ENCODE data around the gene PLEKHG1. TPM values are rescaled to one million over a fixed set of nuclear protein-coding genes. Genes with fewer than 3 reads are reported as not detected.

PLEKHG1 gene
- 2.2 and 2.6 TPM in 2 replicates for polyA plus RNA-seq
- polyA minus RNA-seq = 8.0 and 14.7 TPM in 2 replicates

DNA sequence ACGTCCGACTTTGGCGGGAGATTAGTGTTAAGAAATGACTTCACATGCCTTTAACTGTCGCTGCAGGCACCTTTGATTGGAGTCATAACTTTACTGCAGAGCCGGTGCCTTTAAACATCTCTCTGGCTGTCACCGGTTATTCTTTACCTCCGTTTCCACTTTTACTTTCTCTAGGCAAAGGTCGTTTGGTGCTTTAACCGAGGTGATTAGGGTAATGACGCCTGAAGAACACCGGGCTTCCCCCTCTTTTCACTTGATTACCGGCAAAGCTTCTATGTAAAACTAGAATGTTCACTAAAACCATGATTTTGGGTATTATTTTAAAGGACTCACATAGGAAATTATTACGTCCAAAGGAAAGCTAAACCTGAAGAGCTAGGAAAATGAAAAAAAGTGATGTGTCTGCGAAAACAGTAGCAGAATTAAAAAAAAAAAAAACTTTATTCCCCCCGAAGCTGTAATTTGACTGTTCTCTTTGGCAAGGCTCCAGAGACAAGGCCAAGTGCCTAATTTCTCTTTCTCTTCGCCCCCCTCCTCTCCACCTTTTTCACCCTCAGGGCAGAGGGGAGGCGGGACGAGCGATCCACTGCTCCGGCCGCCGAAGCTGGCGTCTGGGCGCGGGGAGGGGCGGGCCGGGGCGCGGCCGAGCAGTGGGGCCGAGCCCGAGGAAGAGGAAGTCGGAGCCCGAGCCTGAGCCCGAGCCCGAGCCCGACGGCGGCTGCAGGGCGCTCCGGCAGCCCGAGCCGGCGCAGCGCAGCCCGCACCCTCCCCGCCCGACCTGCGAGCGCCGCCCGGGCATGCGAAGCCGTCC, at the start of gene PLEKHG1:
PLEKHG1 (plus strand) TSS at position 687 of the 811 bp plus-strand sequence. CDS start 133,797 bp downstream, outside the sequence.
- Histone ChIP-seq H3K4me2 (ENCODE audit: low read length) (peak within 1 kb of the TSS; percentile 64), H2AFZ (ENCODE audit: low read depth, low read length) (peak within 1 kb of the TSS; percentile 97), H3K9me2 (ENCODE audit: insufficient read depth, low read length) (no peaks in the 10 kb centered on the region), H3K27ac (ENCODE audit: low read length) (peak within 1 kb of the TSS; percentile 93), H3K9me3 (ENCODE audit: low read length) (no peaks in the 10 kb centered on the region), H3K79me2 (replicated peaks; ENCODE audit: insufficient read depth, low read length) (peaks cover 28% of the 10 kb centered on the region), H3K4me3 (ENCODE audit: low read length) (peak within 1 kb of the TSS; percentile 98), H3K36me3 (ENCODE audit: insufficient read depth, low read length) (no peaks in the 10 kb centered on the region), H3K27me3 (ENCODE audit: insufficient read depth, low read depth, low read length) (no peaks in the 10 kb centered on the region), H4K20me1 (ENCODE audit: insufficient read depth) (no peaks in the 10 kb centered on the region), H3F3A (ENCODE audit: insufficient read depth, low read length, poor library complexity, severe bottlenecking) (no peaks in the 10 kb centered on the region), H3K9ac (ENCODE audit: low read length) (peak within 1 kb of the TSS; percentile 92)
- peak; percentile 39 for TF ChIP-seq POLR2AphosphoS5 (IDR thresholded peaks at IDR 0.05)
- no peak for TF ChIP-seq CTCF (IDR thresholded peaks at IDR 0.05; ENCODE audit: poor library complexity, severe bottlenecking)

DNA sequence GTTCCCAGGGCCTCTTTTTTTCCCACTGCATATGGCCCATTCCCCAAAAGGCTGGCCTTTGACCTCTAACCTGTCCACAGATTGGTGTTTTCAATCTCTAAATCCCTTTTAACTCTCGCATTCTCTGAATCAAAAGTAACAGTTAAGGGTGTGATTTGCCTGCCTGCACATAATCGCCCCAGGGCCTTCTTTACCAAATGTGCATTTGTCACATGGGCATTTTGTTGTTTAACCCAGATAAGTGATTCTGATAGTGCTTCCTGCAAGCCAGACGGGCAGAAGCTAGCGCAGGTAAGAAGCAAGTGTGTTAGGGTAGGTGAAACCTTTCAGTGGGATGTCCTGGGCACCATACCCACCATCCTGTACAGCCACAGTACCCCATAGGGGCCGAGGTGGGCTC, 49.4 kb upstream of the PLEKHG1 start:
- H3K9ac ChIP-seq (ENCODE audit: low read length) = no peak overlapping the region
- H3K27ac ChIP-seq (ENCODE audit: low read length) = no peak overlapping the region
- TF ChIP-seq REST (IDR thresholded peaks at IDR 0.05; ENCODE audit: borderline replicate concordance) = no peak
- no peak for TF ChIP-seq MXI1 (conservative IDR thresholded peaks at IDR 0.05; ENCODE audit: poor library complexity, severe bottlenecking)
- TF ChIP-seq POLR2AphosphoS5 (IDR thresholded peaks at IDR 0.05) = no peak
- no peak for TF ChIP-seq SMC3 (conservative IDR thresholded peaks at IDR 0.05; ENCODE audit: poor library complexity)
- no peak for TF ChIP-seq CTCF (IDR thresholded peaks at IDR 0.05; ENCODE audit: poor library complexity, severe bottlenecking)
- TF ChIP-seq EP300 (conservative IDR thresholded peaks at IDR 0.05; ENCODE audit: poor library complexity, severe bottlenecking) = no peak
- TF ChIP-seq RAD21 (conservative IDR thresholded peaks at IDR 0.05) = no peak
- TF ChIP-seq EZH2 (IDR thresholded peaks at IDR 0.05; ENCODE audit: borderline replicate concordance, insufficient read depth, low read length, poor library complexity, severe bottlenecking) = no peak
- TF ChIP-seq TAF1 (IDR thresholded peaks at IDR 0.05; ENCODE audit: low read depth) = no peak
- no peak overlapping the region for H3K4me2 ChIP-seq (ENCODE audit: low read length)
- no peaks in the 10 kb centered on the region for H3K9me2 ChIP-seq (ENCODE audit: insufficient read depth, low read length)
- H3K36me3 ChIP-seq (ENCODE audit: insufficient read depth, low read length) = no peaks in the 10 kb centered on the region
- H3K79me2 ChIP-seq (replicated peaks; ENCODE audit: insufficient read depth, low read length) = no peaks in the 10 kb centered on the region
- H3K9me3 ChIP-seq (ENCODE audit: low read length) = no peaks in the 10 kb centered on the region
- no peaks in the 10 kb centered on the region for H3F3A ChIP-seq (ENCODE audit: insufficient read depth, low read length, poor library complexity, severe bottlenecking)
- no peak overlapping the region for H3K4me3 ChIP-seq (ENCODE audit: low read length)
- H2AFZ ChIP-seq (ENCODE audit: low read depth, low read length) = no peak overlapping the region
- no peaks in the 10 kb centered on the region for H3K27me3 ChIP-seq (ENCODE audit: insufficient read depth, low read depth, low read length)
- H4K20me1 ChIP-seq (ENCODE audit: insufficient read depth) = no peaks in the 10 kb centered on the region

All from neural cell (in vitro differentiated cells).